NCI-H1048 (cell line): ENCODE measurements around the gene SPSB4.

Source experiments
- DNase-seq: peaks from one replicate; lab custom pipeline; 2025; lab: John Stamatoyannopoulos, UW

SPSB4 gene

DNA sequence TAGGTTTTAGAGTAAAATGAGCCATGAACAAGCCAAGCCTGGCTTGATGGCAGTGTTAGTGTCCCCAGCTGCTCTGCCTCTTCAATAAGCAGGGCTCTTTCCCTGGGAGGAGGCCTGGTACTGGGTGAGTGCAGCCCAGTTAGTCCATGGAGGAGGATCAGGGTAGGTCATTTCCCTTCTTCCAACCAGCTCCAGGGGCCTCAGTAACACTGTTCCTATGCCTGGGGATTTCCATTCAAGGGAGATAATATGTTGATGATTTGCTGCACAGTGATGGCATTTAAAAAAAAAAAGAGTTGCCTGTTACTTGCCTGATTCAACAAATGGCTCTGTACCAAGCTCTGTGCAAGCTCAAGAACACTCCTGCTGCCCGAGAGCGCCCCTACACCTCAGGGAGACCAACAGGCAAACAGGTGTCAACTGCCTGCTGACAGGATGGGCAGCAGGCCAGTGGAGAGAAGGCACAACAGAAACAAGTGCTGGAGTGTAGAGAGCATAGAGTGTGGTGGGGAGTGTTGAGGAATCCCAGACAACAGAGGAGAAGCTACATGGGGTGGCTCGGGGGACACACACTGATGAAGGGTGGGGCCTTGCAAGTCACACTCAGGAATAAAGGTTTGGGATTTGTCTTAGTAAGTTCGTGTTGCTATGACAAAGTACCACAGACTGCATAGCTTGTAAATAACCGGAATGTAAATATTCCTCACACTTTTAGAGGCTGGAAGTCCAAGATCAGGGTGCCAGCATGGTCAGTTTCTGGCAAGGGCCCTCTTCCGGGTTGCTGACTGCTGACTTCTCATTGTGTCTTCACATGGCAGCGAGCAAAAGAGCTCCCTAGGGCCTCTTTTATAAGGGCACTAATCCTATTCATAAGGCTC is 101.9 kb downstream of the SPSB4 start:
- DNase-seq = no peak

- DNase-seq = no peak
These were observed 102.5 kb downstream of the SPSB4 start for GRCh38 chr3:141153679-141153966.

- DNase-seq = no peak
These were observed 113.7 kb downstream of the SPSB4 start for GRCh38 chr3:141164852-141165251.

GRCh38 chr3:141167681-141168080 is 116.5 kb downstream of the SPSB4 start:
- no peak for DNase-seq

- DNase-seq = no peak
These were observed 119.6 kb downstream of the SPSB4 start for GRCh38 chr3:141170678-141171295.

GRCh38 chr3:141174674-141175073 is 123.5 kb downstream of the SPSB4 start:
- DNase-seq = no peak

DNA sequence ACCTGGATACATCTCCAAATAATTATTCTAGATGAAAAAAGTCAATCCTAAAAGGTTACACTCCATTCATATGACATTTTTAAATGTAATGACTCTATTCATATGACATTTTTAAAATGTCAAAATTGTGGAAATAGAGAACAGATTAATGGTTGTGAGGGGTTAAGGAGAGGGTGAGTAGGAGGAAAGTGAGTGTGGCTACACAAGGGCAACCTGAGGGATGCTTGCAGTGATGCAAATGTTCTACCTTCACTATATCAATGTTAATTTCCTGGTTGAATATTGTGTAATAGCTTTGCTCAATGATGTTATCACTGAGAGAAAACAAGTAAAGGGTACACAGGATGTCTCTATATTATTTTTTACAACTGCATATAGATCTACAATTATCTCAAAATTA is 125.6 kb downstream of the SPSB4 start:
- DNase-seq = no peak

DNA sequence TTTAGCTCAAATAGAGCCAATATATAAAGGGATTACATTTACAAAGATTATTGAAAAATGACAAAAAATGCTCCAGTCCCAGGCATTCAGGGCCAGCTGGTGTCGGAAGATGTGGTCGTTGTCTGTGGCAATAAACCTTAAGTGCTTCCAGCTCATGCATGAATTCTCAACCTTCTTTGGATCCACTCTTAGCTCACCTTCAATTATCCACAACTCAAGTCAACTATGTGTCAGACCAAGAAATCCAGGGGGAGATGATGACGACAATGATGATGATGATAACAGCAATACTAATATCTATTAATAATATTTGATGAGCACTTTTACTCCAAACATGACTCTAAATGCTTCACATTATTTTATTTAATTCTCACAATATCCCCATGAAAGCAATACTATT is 126.9 kb downstream of the SPSB4 start:
- DNase-seq = no peak

DNA sequence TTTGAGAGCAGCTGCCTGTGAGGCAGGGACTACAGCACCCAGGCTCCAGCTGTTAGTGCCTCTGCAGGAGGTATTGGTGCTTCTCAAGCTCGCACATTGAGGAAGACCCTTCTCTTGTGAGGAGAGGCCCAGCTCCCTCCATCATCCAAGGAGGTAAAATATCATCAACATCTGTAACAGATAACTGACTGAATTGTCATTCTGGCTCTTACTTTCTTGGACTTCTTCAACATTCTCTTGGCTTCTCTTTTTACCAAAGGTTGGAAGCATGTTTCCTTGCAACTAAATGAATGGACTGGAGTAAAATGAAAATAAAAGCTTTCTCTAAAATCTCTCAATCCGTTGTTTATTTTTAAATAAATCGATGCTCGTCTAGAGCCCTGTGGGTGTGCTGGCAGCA is 127.4 kb downstream of the SPSB4 start:
- no peak for DNase-seq

GRCh38 chr3:141179983-141180382 is 128.8 kb downstream of the SPSB4 start:
- DNase-seq = no peak

GRCh38 chr3:141181196-141181595 is 130.0 kb downstream of the SPSB4 start:
- no peak for DNase-seq

GRCh38 chr3:141181819-141182218 is 130.7 kb downstream of the SPSB4 start:
- no peak for DNase-seq

DNA sequence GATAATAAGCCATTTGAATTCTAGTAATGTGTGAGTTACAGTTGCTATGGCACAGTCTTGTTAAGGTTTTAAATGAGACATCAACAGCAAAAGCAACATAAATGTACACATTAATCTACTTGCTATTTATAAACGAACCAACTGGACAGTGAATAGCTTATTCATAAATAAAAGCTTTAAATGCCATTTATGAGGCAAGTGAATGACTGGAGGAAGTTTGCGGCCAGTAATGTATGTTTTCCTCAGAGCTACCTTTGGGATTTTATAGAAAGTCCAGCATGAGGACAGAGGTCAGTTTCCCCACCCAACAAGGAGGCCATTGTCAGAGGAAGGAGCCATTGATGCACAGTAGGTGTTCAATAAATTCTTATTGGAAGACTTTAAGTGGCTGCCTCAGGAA is 132.5 kb downstream of the SPSB4 start:
- no peak for DNase-seq

DNA sequence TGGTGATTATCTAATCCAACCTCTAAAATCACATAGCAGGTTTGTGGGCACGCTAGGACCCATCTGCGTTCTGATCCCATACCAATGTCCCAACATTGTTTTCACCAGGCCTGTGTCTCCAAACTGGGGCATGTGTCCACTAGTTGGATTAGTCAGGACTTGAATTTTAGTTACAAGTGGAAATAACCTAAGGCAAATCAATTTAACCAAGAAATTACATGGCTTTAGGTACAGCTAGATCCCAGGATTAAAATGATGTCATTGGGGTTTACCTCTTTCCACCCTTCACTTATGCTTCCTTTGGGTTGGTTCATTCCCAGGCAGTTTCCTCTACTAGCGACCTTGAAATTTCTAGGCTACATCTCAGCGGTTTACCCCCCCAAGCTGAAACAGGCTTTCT is 133.3 kb downstream of the SPSB4 start:
- DNase-seq = no peak

DNA sequence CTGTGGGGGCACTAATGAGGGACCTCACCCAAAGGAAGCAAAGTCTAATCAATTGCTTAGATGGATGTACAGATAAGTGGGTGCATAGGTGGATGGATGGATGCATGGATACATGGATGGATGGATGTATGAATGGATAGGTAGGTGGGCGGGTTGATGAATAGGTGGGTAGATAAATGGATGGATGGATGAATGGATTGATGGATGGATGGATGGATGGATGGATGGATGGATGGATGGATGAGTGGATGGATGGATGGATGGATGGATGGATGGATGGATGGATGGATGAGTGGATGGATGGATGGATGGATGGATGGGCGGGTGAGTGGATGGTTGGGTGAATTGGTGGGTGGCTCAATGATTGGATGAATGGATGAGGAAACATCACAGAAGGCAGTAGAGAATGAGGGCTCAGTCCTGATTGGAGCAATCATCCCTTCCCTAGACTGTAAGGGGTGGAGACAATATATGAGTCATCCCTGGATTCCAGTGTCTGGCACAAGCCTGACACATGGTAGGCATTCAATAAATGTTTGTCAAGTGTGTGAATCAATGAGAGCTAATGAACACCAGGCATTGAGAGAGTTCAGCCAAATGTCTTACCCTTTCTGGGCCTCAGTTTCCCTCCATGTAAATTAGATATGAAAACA is 140.1 kb downstream of the SPSB4 start:
- no peak for DNase-seq

DNA sequence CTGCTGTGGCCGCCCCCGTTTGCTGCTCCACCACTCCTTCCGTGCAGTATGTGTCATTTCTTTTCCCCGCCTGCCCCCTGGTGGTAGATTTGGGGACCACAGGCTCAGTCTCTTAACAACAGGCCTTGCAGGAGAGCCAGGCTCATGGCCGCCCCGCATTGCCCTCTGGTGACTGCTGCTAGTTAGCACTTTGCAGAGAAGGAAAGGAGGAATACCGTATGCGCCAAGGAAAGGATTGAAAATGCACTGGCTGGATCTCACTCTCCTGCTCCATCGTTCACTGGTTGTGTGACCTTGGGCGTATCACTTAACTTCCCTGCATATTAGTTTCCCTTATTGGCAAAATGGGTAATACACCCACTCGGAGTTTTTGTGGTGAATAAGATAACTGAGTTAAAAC is 141.2 kb downstream of the SPSB4 start:
- DNase-seq = peak; percentile 84

GRCh38 chr3:141193066-141193830 is 142.1 kb downstream of the SPSB4 start:
- no peak for DNase-seq
